ENCODE results near the gene HINFP.

DNA sequence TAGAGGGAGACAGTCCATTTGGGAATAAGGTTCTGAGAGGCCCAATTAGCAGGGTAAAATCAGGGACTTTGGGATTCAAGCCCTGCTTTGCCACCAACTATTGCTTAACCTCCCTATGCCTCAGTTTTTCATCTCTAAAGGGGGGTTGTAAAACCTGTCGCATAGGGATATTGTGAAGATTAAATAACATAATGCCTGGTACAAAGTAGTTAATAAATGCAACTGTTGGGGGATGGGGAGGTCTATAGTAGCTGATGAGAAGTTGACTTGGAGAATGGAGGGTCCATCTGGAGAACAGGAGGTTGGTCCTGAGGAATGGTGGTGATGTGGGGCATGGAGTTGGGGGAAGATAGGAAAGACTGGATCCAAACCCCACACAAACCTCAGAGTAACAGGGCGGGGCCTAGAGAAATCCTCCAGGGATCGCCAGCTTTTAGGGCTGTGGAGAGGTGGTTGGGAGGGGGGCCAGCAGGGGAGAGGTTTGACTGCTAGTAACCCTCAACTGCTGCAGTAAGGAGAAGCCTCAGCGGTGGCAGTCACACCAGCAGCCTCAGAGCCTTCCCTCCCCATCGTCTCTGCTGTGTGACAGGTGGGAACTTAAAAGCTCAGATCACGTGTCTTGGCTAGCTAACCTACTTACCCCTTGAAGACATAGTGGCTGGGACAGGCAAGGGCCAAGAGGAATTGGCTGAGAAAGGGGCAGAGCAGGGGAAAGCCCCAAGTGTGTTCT, 26.4 kb downstream of the HINFP start:
- TF ChIP-seq CTCF (IDR thresholded peaks at IDR 0.05) (no peak), POLR2AphosphoS5 (IDR thresholded peaks at IDR 0.05) (no peak), POLR2A (IDR thresholded peaks at IDR 0.05) (no peak)

Data from breast epithelium (tissue), 3 donors.